Measurements from ENCODE around the gene PNPT1. TPM values are rescaled to one million over a fixed set of nuclear protein-coding genes. Genes with fewer than 3 reads are reported as not detected.
"Not testable (repeated sequence)": the region's sequence is repeated elsewhere in the genome, so short reads cannot be mapped to it uniquely, and the experiment has no call there.

PNPT1 gene
- total RNA-seq, 1 donor from 2014 or later, result 21.9 TPM

DNA sequence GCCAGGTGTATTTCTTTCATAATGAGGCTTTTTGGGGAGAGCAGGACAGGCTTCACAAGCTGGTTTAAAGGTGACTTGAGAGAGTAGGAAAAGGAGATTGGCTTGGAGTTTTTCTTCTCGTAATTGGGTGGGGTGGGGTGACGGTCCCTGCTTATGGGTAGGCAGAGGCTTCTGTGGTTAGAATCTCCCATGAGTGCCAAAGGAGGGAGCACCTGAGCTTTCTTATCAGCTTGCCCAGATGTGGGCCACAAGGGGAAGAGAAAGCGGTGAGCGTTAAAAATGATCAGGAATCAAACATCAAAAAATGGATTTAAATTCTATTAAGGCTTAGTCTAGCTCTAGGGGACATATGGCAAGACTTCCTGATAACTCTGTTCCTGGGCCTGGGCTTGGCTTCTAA, 9.7 kb upstream of the PNPT1 start:
- intact Hi-C loops (cut with DNase I), result no loop called here
- no peak for DNase-seq (ENCODE audit: low spot score)
- ATAC-seq, result no peak

GRCh38 chr2:55692740-55693139, 904 bp downstream of the PNPT1 start:
- DNase-seq (ENCODE audit: low spot score); intact Hi-C loops (cut with DNase I): not testable (repeated sequence)

DNA sequence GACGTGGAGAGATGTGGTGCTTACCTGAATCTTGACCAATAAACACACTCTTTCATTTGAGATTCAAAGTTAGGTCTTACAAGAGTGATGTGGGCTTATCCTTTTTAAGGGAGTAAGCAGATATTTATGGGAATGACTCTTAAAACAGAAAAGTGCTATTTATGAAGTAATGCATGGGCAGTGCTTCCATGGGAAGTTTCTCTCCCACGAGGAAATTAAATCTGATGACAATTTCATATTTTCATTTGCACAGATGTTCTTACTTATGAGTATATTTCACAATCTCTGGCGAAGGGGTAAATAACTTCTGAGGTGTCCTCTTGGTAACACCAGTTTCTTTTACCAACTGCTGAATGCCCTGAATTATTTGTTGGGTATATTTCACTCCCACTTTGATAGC, 21.0 kb downstream of the PNPT1 start:
- no peak for DNase-seq (ENCODE audit: low spot score)
- ATAC-seq, result peak; percentile 46
- intact Hi-C loops (cut with DNase I), result no loop called here

More at GRCh38 chr2:55692740-55693139, 904 bp downstream of the PNPT1 start:
- ATAC-seq, result not testable (repeated sequence)

- intact Hi-C loops (cut with DNase I), result no loop called here
- no peak for ATAC-seq
- DNase-seq (ENCODE audit: low spot score), result no peak
These were observed 24.7 kb downstream of the PNPT1 start for GRCh38 chr2:55668956-55669355.

DNA sequence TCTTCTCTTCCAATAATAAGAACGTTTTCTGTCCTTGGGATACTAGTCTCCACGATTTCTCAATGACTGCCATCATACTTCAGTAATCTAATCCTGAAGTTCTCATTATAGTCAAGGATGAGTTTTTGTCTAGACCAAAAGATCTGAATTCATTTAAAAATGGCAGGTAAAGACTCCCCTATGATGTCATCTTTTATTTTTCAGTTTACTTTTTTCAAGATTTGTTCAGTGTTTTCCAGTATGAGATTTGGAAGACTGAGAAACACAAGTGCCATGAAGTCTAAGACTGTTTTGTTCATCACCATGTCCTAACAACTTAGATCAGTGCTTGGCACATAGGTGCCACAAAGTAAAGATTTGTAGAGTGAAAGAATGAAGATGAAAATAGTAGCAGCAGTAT, 40.4 kb downstream of the PNPT1 start:
- DNase-seq (ENCODE audit: low spot score) (no peak), ATAC-seq (no peak)
- intact Hi-C loops (cut with DNase I), result no loop called here

- DNase-seq (ENCODE audit: low spot score) (no peak), ATAC-seq (no peak)
- intact Hi-C loops (cut with DNase I), result no loop called here
These were observed 44.4 kb downstream of the PNPT1 start for GRCh38 chr2:55649211-55649610.

DNA sequence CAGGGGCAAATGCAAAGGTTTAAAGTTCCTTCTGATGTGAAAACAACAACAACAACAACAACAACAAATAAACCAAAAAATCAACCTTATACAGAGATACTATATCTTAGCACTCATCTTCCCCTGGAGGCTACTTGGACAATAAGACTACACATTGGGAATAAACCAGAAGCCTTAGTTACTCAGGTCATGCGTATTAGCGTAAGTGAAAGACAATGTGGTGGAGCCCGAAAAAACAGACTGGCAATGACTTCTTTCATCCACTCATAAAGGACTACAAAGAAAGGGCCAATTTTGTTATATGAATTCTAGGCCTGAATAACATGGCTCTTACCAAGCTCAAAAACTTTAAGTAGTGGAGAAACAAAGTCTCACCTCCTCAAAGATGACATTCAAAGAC, 56.8 kb downstream of the PNPT1 start:
- DNase-seq (ENCODE audit: low spot score) (no peak), ATAC-seq (no peak)
- intact Hi-C loops (cut with DNase I), result no loop called here

DNA sequence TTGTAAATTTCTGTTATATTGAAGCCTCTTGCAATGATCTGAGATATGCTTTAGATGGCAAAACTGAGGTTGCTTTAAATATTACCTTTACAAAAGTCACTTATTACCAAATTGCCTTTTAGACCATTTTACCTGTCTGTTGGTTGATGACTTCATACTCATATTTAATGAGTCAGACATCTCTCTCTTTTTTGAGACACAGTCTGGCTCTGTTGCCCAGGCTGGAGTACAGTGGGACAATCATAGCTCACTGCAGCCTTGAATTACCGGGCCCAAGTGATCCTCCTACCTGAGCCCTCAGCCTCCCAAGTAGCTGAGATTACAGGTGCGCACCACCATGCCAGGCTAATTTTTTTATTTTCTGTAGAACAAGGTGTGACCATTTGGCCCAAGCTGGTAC, 64.7 kb downstream of the PNPT1 start:
- intact Hi-C loops (cut with DNase I), result no loop called here
- ATAC-seq, result no peak
- DNase-seq (ENCODE audit: low spot score), result no peak

- ATAC-seq (no peak), DNase-seq (ENCODE audit: low spot score) (no peak)
- intact Hi-C loops (cut with DNase I), result no loop called here
These were observed 65.7 kb downstream of the PNPT1 start for GRCh38 chr2:55627915-55628314.

DNA sequence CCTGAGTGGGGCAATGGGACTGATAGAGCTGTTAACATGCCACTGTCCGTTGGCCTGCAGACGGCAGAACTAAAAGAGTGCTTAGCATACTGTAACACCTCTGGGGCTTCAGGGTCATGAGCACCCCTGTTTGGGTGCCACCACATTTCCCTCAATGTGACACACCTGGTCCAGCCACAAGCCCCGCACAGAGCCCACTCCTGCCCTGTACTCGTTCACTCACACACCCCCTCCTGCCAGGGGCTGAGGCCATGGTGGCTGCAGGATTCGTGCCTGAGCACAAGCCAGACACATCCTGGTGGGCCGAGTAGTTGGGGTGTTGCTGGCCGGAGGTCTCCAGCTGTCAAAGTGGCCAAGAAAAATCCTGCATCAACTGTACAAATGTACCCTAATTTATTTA, 71.8 kb downstream of the PNPT1 start:
- DNase-seq (ENCODE audit: low spot score), result no peak
- intact Hi-C loops (cut with DNase I), result no loop called here
- ATAC-seq, result no peak

DNA sequence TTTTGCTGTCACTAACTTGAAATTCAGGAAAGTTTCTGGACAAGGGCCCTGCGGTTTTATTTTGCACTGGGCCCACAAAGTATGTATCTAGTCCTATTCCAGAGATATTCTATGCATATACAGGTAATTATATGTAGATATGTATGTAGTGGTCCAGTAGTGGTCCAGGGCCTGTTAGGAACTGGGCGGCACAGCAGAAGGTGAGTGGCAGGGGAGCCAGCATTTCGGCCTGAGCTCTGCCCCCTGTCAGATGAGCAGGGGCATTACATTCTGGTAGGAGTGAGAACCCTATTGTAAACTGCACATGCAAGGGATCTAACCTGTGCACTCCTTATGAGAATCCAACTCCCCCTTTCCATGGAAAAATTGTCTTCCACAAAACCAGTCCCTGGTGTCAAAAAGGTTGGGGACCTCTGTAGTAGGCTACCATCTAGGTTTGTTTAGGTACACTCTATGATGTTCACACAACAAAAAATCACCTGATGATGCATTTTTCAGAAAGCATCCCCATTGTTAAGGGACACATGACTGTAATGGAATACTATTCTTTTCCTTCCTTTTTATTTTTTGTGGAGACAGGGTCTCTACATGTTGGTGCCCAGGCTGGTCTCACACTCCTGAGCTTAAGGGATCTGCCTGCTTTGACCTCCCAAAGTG, 73.4 kb downstream of the PNPT1 start:
- no peak for ATAC-seq
- intact Hi-C loops (cut with DNase I), result no loop called here
- DNase-seq (ENCODE audit: low spot score), result no peak

DNA sequence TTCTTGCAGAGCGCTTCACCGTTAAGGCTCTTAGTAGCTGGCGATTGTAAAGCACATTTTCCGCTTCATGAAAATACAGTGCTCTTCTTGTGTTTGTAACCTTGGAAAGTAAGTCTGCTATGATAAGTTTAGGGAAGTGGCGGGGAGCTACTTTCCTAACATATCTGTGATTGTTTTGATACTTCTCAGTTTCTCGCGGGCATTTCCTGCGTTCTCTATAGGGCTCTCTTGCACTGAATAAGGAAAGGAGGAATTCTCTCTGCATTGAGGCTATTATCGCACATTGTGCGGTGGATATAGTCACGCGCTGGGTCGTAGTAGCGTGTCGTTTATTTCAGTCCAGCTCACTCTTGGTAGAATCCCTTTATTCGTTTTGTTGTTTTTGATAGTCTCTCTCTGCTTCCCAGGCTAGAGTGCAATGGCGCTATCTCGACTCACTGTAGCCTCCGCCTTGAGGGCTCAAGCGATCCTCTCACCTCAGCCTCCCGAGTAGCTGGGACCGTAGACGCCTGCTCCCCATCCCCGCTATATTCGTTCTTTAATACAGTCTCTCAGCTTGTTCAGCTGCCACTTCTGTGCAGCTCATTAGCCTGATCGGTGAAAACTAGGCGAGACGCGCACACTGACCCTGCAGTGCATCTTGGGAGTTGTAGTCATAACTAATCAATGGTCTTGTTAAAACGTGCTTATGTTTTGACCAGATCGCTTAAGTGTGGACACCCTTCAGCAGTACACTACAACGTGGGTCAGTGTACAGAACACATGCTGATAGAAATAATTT, 75.2 kb downstream of the PNPT1 start:
- ATAC-seq, result peak; percentile 60
- no peak for DNase-seq (ENCODE audit: low spot score)
- intact Hi-C loops (cut with DNase I), result no loop called here

DNA sequence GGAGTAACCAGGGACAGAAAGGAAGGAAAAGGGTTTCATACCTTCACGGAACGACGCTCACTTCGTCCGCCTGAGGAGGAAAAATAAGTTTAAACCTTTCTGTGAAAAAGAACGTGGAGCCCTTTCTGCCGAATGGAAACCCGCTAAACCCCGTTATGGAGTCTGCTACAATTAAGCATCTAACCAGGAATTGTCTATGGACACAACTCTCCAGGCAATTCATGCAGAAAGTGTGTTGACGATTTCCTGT, 75.7 kb downstream of the PNPT1 start:
- intact Hi-C loops (cut with DNase I), result no loop called here

GRCh38 chr2:55617175-55618024, 76.2 kb downstream of the PNPT1 start, which contains the start of gene PPP4R3B:
Gene PPP4R3B (minus strand): TSS chr2:55617622. CDS start chr2:55617285, 337 bp downstream.
- ATAC-seq (peak; percentile 98), DNase-seq (ENCODE audit: low spot score) (peak; percentile 99)
- intact Hi-C loops (cut with DNase I), result no loop called here

More for the DNA sequence above, 75.7 kb downstream of the PNPT1 start:
- ATAC-seq (no peak), DNase-seq (ENCODE audit: low spot score) (no peak)

DNA sequence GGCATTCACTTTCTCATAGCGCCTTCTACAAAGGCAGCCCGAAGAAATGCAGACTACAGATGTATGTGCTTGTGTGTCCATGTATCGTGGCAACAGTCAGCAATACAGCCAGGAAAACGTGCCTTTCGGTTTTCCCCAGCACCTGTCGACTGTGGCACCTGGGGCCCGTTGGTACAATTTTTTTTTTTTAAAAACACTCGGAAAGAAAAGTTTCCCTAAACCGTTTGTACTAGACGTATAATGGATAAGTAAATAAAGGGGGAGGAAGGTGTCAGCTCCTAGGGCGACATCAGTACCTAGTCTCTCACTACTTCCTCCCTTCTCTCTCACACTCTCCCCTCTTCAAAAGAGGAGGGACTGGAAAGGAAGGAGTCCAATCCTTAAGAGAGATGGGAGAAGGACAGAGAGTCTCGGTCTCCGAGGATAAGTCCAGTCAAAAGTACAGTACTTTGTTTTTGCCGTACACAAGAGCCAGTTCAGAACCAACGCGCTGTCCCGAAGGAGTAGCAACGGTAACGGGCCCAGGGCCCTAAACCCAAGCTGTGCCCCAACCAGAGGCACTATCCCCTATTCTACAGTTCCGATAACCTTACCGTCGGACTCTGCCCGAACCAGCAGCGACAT, 77.0 kb downstream of the PNPT1 start:
- ATAC-seq (peak; percentile 11), DNase-seq (ENCODE audit: low spot score) (no peak)
- intact Hi-C loops (cut with DNase I), result no loop called here

- no peak for DNase-seq (ENCODE audit: low spot score)
- intact Hi-C loops (cut with DNase I), result no loop called here
- no peak for ATAC-seq
These were observed 81.6 kb downstream of the PNPT1 start for GRCh38 chr2:55611997-55612396.

DNA sequence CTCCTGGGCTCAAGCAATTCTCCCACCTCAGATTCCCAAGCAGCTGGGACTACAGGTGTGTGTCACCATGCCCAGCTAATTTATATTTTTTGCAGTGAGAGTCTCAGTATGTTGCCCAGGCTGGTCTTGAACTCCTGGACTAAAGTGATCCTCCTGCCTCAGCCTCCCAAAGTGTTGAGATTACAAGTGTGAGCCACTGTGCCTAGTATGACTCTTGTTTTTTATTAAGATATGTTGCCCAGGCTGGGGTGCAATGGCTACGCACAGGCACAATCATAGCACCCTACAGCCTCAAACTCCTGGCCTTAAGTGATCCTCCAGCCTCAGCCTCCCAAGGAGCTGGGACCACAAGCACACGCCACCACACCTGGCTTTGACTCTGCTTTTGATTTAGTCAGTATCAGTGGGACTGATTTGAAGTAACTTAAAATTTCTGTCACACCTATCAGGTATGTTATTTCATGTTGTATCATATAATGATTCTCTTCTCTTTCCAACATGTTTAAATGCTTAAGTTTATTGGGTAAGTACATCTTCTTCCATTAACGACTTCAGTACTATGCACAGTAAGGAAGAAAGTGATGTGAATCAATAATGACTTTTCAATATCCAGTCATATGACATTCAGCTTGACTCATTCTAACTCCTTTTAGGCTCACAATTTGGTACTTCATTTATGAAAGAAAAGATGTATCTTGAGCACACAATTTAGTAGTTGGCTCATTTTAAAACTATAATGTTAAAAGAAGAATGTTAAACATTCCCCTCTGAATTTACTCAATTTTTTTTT, 82.5 kb downstream of the PNPT1 start:
- intact Hi-C loops (cut with DNase I), result no loop called here
- ATAC-seq, result no peak
- DNase-seq (ENCODE audit: low spot score), result no peak

DNA sequence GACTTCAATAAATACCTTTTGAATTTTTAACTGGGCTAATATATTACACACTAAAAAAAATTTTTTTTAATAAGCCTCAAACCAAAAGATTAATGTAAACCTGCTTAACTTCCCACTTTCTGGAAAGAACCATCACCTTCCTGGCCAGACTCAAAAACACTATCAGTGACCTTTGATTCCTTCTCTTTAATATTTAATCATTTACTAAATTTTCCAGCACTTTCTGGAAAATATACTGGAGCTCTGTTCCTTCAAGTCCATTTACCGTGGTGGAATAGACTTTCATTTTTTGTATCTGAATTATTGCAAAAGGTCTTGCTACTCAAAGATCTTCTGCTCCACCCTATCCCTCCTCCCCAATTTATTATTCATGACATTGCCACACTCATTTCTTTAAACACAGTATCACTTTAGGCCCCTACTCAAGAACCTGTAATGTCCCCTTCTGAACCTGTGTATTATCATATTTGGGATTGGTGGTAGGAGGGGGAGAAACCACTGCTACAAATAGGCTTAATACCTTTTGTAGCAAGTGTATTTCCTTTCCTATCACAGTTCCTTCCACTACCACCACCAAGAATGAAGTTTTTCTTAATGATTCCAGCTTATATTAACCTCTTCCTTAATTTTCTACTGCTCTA, 83.6 kb downstream of the PNPT1 start:
- no peak for ATAC-seq
- intact Hi-C loops (cut with DNase I), result no loop called here

More for the DNA sequence above, 83.6 kb downstream of the PNPT1 start:
- DNase-seq (ENCODE audit: low spot score), result no peak

All from sciatic nerve (tissue), 2 donors.